Fibroblast of skin of right quadriceps (primary cell): ENCODE data around the gene ALK.

Source experiments
- DNase-seq: peaks from one replicate; pipeline ENCODE4 v3.0.0-alpha.2; 2013

ALK gene

GRCh38 chr2:29174937-29175336 lies 746.4 kb downstream of the ALK start:
- no peak for DNase-seq

- DNase-seq: peak; percentile 19
These were observed 754.9 kb downstream of the ALK start for GRCh38 chr2:29166242-29167039.

- DNase-seq: peak; percentile 74
These were observed 755.8 kb downstream of the ALK start for GRCh38 chr2:29165362-29166241.

- DNase-seq: no peak
These were observed 757.1 kb downstream of the ALK start for GRCh38 chr2:29164091-29164846.

GRCh38 chr2:29162204-29162928 lies 759.0 kb downstream of the ALK start:
- DNase-seq: no peak

GRCh38 chr2:29160184-29160583 lies 761.2 kb downstream of the ALK start:
- DNase-seq: no peak

- no peak for DNase-seq
These were observed 762.3 kb downstream of the ALK start for GRCh38 chr2:29159125-29159524.

GRCh38 chr2:29157131-29157530 lies 764.3 kb downstream of the ALK start:
- DNase-seq: no peak

GRCh38 chr2:29155578-29155977 lies 765.8 kb downstream of the ALK start:
- no peak for DNase-seq

- DNase-seq: no peak
These were observed 766.8 kb downstream of the ALK start for GRCh38 chr2:29154610-29155009.

GRCh38 chr2:29147963-29148362 lies 773.4 kb downstream of the ALK start:
- DNase-seq: no peak

- no peak for DNase-seq
These were observed 775.2 kb downstream of the ALK start for GRCh38 chr2:29146197-29146596.

- DNase-seq: no peak
These were observed 777.7 kb downstream of the ALK start for GRCh38 chr2:29143657-29144056.
